Thyroid gland (tissue), 4 donors: ENCODE measurements around the gene KLRF1.
A peak's percentile ranks its signal among the peaks of the same experiment; 100 is the strongest.

Experiments
- POLR2A ChIP-seq, 2 donors: fragments of 450-650 bp; IDR thresholded peaks; one replicate each; pipeline ENCODE4 v1.6.1; 2017; ENCODE audit warnings: antibody characterized with exemption in 2 of 2, mild to moderate bottlenecking in 2 of 2, moderate library complexity in 1 of 2
- TF ChIP-seq, protein P1 (sequence below), 6 experiments: fragments of 200-600 bp in 3 of 6; fragments of 450-650 bp in 3 of 6; sonication (generic) in 3 of 6; IDR thresholded peaks; one replicate each; pipeline ENCODE4 v1.5.1; 2016 to 2019; ENCODE audit warnings: antibody characterized with exemption in 6 of 6, mild to moderate bottlenecking in 2 of 6, inconsistent platforms in 1 of 6, moderate library complexity in 1 of 6

GRCh38 chr12:9869307-9870161, 42.3 kb downstream of the KLRF1 start, which contains the start of gene CLEC2B:
- TF ChIP-seq, protein P1, sequence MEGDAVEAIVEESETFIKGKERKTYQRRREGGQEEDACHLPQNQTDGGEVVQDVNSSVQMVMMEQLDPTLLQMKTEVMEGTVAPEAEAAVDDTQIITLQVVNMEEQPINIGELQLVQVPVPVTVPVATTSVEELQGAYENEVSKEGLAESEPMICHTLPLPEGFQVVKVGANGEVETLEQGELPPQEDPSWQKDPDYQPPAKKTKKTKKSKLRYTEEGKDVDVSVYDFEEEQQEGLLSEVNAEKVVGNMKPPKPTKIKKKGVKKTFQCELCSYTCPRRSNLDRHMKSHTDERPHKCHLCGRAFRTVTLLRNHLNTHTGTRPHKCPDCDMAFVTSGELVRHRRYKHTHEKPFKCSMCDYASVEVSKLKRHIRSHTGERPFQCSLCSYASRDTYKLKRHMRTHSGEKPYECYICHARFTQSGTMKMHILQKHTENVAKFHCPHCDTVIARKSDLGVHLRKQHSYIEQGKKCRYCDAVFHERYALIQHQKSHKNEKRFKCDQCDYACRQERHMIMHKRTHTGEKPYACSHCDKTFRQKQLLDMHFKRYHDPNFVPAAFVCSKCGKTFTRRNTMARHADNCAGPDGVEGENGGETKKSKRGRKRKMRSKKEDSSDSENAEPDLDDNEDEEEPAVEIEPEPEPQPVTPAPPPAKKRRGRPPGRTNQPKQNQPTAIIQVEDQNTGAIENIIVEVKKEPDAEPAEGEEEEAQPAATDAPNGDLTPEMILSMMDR (IDR thresholded peaks at IDR 0.05): no peak
- TF ChIP-seq POLR2A (IDR thresholded peaks at IDR 0.05): peak in 1 of 2 donors; percentile 38
